Right ventricle myocardium superior (tissue), 1 donor: ENCODE measurements around the gene CELF1. TPM values are rescaled to one million over a fixed set of nuclear protein-coding genes. Genes with fewer than 3 reads are reported as not detected.

Experiments used
- ATAC-seq: fragments of 200-7000 bp; cut with Tn5 transposase; one replicate; pipeline ENCODE4 v1.9.1; 2020; ENCODE audit warnings: mild to moderate bottlenecking; ENCODE audit not compliant: poor library complexity
- DNase-seq: peaks from one replicate; pipeline ENCODE4 v3.0.0-alpha.2; 2020
- intact Hi-C: fragments of 100-400 bp; cut with DNase I; formaldehyde crosslinking; loops from one replicate; pipeline ENCODE4 v1.11.2; 2022
- total RNA-seq: library from RNA; stranded (reverse); fragmentation: NEBNext Ultra II Directional; extraction: Animal tissue kit (Norgen Biotek cat#: 25700); gene quantifications from one replicate; pipeline ENCODE4 v1.2.1, GENCODE V29; 2021
- donor health status: DM: no; HTN: yes; CAD: no; lungs with severe emphysema.

The CELF1 gene
- total RNA-seq, 1 donor from 2014 or later: 97.4 TPM

DNA sequence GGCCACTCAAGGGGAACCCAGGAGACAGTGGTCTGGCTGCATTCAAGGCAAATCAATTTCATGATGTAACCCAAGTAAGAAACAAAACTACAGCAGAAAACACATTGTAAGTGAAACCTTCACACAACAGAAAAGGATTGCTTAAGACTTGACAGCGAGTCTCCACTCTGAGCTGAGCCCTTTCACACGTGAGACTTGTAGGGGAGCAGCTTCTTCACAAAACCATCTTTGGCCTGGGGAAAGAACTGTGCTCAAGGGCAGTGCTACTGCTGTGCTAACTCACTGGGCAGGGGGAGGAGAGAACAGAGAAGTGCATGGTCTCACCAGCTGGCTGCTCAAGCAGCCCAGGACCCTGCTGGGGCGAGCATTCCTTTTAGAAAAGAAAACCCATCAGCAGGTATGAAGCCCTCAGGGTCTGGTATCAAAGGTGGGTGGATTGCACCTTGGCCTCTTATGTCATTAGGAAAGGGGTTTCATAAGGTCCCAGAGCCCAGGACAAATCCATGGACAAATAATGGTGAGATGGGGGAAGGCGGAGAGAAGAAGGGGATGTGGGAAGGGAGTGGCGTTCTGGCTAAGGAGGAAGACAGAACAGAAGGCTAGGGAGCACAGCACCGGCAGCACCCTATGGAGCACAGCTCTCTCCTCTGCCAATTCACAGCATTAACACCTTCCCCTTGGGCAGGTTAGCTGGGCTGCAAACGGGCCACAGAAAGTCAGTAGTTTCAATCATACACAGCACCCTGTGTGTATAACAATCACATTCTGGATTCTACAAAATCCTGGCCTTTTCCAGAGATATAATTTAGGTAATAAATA lies 83.4 kb downstream of the CELF1 start:
- intact Hi-C loops: no loop called here
- DNase-seq (no peak), ATAC-seq (no peak)

DNA sequence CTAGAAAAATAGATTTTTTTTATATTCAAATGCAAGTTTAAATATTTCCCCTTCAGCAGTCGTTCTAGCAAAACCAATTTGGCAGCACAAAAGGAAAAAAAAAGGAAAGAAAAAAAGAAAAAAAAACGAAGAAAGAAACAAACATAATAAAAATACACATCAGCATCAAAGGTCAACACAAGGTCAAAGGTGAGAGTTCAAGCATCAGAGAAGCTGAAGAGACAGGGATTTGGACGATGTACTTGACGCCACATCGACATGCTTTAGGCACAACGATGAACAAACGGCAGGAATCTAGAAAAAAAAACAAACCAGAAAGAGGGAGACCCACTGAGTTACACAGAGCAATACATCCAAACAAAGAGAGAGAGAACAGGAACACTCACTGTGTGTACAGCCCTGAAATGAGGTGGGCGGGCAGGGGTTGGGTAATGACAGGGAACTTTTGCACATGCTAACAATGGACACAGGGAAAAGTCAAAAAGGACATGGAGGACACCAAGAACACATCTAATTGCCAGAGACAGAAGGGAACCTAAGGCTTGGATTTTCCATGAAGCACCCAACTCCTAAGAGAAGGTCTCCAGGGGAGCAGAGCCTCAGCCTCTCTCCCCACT lies 84.2 kb downstream of the CELF1 start:
- ATAC-seq (no peak), DNase-seq (no peak)
- intact Hi-C loops: no loop called here

DNA sequence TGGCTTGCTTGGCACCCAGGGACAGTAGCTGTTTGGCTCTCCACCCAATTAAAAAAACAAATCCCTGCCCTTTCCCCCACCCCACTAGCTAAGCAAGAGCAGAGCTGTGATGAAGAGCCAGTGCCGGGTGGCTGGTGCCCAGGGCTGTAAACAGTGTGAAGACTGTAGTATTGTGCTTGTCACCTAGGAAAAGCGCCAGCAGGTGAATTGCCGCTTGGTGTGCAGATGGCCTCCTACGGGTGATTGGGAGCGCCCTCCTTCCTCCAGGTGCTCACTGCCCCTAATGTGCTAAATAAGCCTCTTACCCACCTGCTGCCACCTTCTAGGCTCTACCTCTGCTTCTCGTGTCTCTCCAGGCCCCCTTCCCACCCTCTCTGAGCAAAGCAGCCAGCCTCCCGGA lies 85.6 kb downstream of the CELF1 start:
- peak; percentile 10 for ATAC-seq
- no peak for DNase-seq
- intact Hi-C loops: no loop called here

DNA sequence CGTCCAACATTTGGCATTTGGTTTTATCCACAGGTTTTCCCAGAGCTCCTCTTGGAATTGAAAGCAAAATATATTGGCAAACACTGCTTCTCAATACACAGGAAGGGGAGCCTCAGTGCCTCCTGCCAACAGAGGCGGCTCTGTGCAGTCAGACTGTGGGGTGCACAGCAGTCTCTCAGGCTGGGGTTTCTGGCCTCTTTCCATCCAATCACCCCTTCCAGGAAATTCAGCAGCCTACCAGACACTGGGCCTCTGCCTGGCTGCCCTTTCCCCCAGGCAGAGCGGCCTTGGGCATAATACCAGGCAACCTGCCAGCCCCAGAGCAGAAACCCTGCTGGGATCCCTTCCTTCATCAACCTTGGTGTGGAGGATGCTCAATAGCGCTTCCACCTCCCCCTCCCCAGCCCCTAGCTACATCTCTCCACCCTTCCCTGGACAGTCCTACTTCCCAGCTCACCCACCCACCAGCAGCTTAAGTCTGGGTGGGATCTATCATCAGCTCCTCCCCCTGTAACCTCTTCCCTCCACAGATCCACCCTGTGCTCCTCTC lies 86.2 kb downstream of the CELF1 start:
- ATAC-seq (peak; percentile 66), DNase-seq (peak; percentile 64)
- intact Hi-C loops: no loop called here

DNA sequence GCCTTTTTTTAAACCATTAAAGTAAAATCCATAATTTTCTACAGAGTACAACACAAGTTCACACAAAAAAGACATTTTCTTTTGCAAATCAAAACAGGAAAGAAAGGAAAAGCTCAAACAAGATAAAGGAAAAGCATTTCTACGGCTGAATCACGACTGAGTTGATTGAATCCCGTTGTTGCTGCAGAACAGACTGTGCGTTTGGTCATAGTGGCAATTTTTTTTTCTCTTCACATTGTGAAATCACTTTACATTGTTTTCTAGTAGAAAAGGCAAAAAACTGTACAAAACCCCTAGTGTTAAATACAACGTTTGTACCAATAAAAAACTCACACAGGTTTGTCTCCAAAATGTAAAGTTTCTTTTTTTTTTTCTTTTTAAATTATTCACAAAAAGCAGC lies 86.7 kb downstream of the CELF1 start:
- DNase-seq: no peak
- no peak for ATAC-seq
- intact Hi-C loops: no loop called here

DNA sequence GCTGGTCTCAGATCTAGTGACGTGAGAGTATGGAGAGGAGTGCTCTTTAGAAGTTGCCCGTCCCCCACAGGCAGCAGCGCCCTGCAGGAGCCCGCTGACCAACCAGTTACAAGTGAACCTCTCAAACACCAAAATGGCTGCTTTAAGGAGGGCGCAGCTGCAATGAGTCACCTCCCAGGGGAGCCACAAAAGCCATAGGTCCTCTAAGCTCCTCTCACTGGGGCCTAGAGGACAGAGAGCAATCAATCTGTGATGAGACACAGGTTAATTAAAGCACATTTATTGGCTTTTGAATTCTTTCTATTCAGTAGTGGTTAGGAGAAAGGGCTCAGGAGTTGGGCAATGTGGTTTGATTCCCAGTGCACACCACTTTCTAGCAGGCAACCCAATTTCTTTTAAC lies 88.4 kb downstream of the CELF1 start:
- no peak for ATAC-seq
- DNase-seq: no peak
- intact Hi-C loops: no loop called here

DNA sequence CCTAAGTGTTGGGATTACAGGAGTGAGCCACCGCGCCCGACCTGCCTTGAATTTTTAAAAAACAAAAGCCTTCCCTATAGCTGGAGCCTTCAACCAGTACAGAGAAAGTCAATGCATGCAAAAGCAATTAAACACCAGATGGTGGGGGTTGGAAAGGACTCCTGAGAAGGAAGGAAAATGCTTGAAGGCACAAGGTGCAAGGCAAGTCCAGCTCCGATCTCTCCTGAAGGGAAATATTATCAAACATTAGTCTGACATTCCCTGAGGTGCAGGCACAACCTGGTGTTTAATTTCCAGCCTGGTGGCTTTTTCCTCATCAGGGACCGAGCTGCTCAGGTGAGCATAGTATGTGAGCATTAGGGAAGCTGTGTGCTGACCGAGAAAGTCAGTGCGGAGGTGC lies 91.1 kb downstream of the CELF1 start:
- no peak for ATAC-seq
- intact Hi-C loops: no loop called here
- no peak for DNase-seq

DNA sequence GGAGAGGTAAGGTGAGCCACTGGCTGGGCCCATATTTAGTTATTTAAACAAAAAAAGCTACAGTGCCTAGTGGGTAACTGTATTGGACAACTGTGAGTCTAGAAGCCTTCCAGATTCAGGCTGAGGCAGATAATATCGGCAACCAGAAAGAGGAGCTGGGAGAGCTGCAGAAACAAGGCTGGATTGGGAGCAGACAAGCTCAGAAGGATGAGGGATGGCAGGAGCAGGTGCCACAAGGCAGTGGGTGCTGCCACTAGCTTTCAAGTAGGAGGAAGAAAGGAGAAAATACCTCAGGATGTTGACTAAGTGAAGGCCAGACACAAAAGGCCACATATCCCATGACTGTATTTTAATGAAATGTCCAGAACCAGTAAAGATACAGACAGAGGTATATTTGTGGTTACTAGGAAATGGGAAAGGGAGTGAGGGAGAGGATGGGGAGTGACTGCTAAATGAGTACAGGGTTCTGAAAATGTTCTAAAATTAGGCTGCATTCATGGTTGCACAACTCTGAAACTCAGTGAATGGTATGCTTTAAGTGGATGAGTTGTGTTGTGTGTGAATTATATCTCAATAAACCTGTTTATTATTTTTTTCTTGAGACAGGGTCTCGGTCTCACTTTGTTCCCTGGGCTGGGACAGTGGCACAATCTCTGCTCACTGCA lies 92.2 kb downstream of the CELF1 start:
- DNase-seq (no peak), ATAC-seq (no peak)
- intact Hi-C loops: no loop called here

DNA sequence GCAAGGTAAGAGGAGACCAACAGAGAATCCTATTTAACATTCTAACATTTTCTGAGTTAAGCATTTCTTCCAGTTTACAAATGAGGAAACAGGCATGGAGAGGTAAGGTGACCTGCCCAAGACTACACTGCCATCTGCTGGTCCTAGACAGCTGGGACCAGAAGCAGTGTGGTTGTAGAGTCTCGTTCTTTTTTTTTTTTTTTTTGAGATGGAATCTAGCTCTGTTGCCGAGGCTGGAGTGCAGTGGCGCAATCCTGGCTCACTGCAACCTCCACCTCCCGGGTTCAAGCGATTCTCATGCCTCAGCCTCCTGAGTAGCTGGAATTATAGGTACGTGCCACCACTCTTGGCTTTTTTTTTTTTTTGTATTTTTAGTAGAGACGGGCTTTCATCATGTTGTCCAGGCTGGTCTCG lies 98.7 kb downstream of the CELF1 start:
- ATAC-seq (peak; percentile 92), DNase-seq (peak; percentile 75)
- intact Hi-C loops: loop anchor here (5.0 kb wide), 1 partner anchor 77 kb away; the partner anchor contains the start of gene SPI1

DNA sequence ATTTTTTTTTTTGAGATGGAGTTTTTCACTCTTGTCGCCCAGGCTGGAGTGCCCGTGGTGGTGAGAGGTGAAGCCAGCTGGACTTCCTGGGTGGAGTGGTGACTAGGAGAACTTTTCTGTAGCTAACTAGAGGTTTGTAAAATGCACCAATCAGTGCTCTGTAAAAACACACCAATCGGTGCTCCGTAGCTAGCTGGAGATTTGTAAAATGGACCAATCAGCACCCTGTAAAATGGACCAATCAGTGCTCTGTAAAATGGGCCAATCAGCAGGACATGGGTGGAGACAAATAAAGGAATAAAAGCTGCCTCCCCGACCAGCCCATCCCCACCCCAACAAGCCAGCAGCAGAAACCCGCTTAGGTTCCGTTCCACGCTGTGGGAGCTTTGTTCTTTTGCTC lies 99.6 kb downstream of the CELF1 start:
- intact Hi-C loops: loop anchor here (5.0 kb wide), 1 partner anchor 76 kb away; the partner anchor contains the start of gene SPI1
- ATAC-seq (no peak), DNase-seq (no peak)

DNA sequence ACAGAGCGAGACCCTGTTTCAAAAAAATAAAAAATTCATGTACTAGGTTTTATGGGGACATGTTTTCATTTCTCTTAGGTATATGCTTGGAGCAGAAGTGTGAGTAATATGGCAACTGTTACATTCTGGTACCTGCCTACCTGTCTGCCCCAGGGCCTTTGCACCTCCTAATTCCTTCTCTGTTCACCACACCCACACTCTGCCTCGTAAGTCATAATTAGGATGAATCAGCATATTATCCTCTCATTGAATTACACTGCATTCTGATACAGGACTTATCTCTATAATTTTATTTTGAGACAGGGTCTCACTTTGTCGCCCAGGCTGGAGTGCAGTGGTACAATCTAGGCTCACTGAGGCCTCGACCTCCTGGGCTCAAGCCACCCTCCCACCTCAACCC lies 100.9 kb downstream of the CELF1 start:
- no peak for ATAC-seq
- no peak for DNase-seq
- intact Hi-C loops: loop anchor here (5.0 kb wide), 1 partner anchor 75 kb away; the partner anchor contains the start of gene SPI1

DNA sequence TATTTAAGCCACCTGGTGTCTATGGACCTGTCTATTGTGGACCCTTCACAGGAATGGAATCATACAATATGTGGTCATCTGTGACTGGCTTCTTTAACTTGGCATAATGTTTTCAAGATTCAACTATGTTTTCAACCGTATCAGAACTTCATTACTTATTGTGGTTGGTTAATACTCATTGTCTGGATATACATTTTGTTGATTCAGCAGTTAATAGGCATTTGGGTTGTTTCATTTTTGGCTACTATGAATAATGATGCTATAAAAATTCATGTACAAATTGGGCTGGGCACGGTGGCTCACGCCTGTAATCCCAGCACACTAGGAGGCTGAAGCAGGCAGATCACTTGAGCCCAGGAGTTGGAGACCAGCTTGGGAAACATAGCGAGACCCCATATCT lies 101.5 kb downstream of the CELF1 start:
- ATAC-seq (no peak), DNase-seq (no peak)
- intact Hi-C loops: loop anchor here (5.0 kb wide), 1 partner anchor 74 kb away; the partner anchor contains the start of gene SPI1

DNA sequence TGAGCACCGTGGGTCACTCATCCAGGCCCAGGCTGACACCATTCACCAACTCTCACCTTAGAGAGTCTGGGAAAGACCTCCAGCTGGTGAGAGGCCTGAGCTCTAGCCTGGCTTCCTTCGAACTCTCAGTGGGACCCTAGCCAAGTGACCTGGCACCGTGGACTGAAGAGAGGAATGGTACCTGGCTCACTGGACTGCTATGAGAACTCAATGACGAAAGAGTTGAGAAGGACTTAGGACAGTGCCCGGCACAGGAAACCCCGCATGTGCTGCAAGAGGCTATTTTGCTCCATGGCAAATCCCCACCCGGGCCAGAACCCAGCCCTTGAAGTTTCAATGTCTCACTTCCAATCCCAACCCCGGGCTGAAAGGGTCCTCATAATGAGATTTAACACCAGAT lies 103.4 kb downstream of the CELF1 start:
- intact Hi-C loops: no loop called here
- DNase-seq (no peak), ATAC-seq (peak; percentile 7)

DNA sequence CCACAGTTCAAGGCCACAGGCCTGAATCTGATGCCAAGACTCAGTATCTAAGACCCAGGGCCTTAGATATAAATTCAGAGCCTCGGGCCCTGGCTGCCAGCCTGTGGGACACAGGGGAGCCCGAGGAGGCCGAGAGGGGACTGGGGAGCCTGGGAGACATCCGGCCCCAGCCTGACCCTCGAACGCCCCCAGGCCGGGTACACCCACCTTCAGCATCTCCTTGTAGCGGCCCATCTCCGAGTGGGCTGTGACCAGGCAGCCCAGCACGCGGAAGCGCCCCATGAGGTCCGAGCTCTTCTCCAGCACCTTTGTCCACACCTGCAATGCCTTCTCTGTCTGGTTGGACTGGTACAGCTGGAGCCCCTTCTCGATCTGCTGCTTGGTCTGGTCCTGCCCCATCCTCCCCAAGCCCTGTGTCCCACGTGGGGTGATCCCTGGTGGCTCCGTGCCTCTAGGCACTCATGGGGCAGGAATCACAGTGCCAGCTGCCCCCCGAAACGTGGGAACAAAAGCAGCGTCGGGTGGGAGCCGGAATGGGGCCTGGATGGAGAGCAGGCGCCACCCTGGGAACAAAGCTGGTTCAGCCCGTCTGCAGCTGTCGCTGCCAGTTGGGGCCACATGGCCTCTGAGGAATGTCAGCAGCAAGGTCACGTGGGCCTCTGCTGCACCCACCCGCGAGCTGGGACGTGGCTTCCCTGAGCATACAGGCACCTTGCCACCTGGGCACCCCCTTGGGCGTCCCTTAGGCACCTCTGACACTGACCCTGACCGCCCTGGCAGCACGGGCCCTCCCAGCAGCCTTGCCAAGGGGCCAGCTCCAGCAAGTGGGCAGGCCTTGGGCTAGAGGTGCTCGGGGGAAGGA lies 104.1 kb downstream of the CELF1 start, which contains the start of gene RAPSN:
TSS of gene RAPSN (minus strand) at position 571 of the 862 bp plus-strand sequence. CDS start at position 399, 172 bp downstream.
- ATAC-seq: peak; percentile 88
- intact Hi-C loops: no loop called here
- peak; percentile 56 for DNase-seq

DNA sequence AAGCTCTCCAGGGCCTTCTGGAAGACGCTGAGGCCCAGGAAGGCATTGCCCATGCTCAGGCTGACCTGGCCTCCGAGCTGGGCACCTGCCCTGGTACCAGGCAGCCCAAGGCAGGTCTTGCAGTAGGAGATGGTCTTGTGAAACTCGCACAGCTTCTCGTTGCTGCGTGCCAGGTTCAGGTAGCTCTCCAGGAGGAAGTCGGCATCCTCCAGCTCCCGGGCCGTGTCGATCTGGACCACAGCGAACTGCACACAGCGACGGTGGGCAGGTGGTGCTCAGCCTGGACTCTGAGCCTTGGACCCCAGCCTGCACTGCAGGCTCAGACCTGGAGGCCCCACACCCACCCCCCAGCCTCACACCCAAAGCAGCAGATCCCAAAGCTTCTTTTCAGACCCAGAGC lies 105.0 kb downstream of the CELF1 start:
- no peak for ATAC-seq
- intact Hi-C loops: no loop called here
- DNase-seq: no peak

DNA sequence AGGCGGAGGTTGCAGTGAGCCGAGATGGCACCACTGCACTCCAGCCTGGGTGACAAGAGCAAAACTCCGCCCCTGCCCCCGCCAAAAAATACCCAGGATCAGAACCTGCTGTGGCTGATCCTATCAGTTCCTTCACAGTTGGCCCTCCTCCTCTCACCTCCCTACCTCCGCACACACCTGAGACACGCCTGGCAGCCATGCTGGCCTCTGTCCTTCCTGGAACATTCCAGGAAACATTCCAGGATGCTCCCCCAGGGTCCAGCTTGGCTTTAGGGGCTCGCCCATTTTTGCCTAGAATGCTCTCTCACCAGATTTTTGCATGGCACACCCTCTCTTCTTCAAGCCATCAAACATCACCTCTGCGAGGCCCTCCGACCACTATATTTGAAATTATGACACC lies 106.1 kb downstream of the CELF1 start:
- no peak for DNase-seq
- intact Hi-C loops: no loop called here
- no peak for ATAC-seq

DNA sequence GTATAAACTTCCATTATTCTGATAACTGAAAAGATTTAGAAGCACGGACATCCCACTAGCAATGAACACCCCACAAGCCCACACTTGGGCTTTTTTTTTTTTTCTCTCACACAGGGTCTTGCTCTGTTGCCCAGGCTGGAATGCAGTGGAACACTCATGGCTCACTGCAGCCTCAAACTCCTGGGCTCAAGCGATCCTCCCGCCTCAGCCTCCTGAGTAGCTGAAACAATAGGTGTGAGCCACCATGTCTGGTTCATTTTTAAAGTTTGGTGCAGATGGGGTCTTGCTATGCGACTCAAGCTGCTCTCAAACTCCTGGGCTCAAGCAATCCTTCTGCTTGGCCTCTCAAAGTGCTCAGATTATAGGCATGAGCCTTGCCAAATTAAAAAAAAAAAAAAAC lies 107.1 kb downstream of the CELF1 start:
- intact Hi-C loops: no loop called here
- no peak for DNase-seq
- no peak for ATAC-seq

DNA sequence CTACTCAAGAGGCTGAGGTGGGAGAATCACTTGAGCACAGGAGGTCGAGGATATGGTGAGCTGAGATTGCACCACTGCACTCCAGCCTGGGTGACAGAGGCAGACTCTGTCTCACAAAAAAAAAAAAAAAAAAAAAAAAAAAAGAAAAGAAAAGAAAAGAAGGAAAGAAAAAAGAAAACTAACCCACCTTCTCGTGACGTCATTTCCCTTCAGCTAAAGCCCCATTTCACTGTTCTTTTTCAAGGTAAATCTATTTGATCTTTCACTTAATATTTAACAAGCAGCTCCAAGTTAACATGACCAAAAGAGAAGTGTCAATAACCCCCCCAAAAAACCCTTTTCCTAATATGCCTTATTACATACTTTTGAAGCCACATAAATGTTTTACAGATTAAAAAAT lies 109.1 kb downstream of the CELF1 start:
- intact Hi-C loops: no loop called here

More for the DNA sequence above, 109.1 kb downstream of the CELF1 start:
- no peak for DNase-seq
- ATAC-seq: no peak
